ENCODE data around the gene AKAP8.

Gene AKAP8

DNA sequence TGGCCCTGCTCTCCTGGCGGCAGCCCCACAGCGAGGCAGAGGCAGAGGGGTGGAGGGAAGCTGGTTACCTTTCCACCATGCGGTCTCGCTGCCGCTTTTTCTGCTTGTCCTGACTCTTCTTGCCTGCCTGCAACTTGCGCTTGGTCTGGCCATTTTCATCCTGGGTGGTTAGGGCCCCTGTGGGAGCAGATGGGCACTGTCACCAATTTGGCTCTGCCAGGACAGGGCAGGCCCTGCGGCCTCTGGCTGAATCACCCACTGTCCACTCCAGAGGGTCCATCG is 19.6 kb upstream of the AKAP8 start:
- Histone ChIP-seq H3K4me2 (ENCODE audit: low read depth, low read length, poor library complexity, severe bottlenecking) (no peak overlapping the region), H3K4me3 (ENCODE audit: low read length, poor library complexity, severe bottlenecking) (no peak overlapping the region), H3K9me3 (ENCODE audit: insufficient read depth, low read depth, low read length) (no peaks in the 10 kb centered on the region), H3K36me3 (ENCODE audit: insufficient read depth, low read length) (peaks cover 97% of the 10 kb centered on the region), H3K9me2 (replicated peaks; ENCODE audit: low read depth, low read length) (no peaks in the 10 kb centered on the region), H3K9ac (ENCODE audit: low read depth, low read length, poor library complexity, severe bottlenecking) (no peak overlapping the region), H3K79me2 (ENCODE audit: insufficient read depth, low read length) (peaks cover 39% of the 10 kb centered on the region), H3K4me1 (ENCODE audit: insufficient read depth, low read length, poor library complexity, severe bottlenecking) (no peaks in the 10 kb centered on the region), H3F3A (ENCODE audit: low read depth) (no peaks in the 10 kb centered on the region), H2AFZ (ENCODE audit: low read length) (no peak overlapping the region), H3K27me3 (ENCODE audit: insufficient read depth, low read length, poor library complexity, severe bottlenecking) (no peaks in the 10 kb centered on the region), H4K20me1 (ENCODE audit: insufficient read depth, low read length, poor library complexity, severe bottlenecking) (peaks cover 36% of the 10 kb centered on the region)
- TF ChIP-seq CTCF (conservative IDR thresholded peaks at IDR 0.05; ENCODE audit: low read length) (no peak), EZH2phosphoT487 (IDR thresholded peaks at IDR 0.05; ENCODE audit: borderline replicate concordance) (no peak)

GRCh38 chr19:15398501-15399233 is 19.1 kb upstream of the AKAP8 start:
- no peaks in the 10 kb centered on the region for H3K9me3 ChIP-seq (ENCODE audit: insufficient read depth, low read depth, low read length)
- no peaks in the 10 kb centered on the region for H3K27me3 ChIP-seq (ENCODE audit: insufficient read depth, low read length, poor library complexity, severe bottlenecking)
- peaks cover 34% of the 10 kb centered on the region; the same call in 1 of the 2 replicates for H3K79me2 ChIP-seq (ENCODE audit: insufficient read depth, low read length)
- no peaks in the 10 kb centered on the region for H3K9me2 ChIP-seq (replicated peaks; ENCODE audit: low read depth, low read length)
- H3K4me1 ChIP-seq (ENCODE audit: insufficient read depth, low read length, poor library complexity, severe bottlenecking), result no peaks in the 10 kb centered on the region
- H4K20me1 ChIP-seq (ENCODE audit: insufficient read depth, low read length, poor library complexity, severe bottlenecking), result peaks cover 31% of the 10 kb centered on the region
- H3K36me3 ChIP-seq (ENCODE audit: insufficient read depth, low read length), result peaks cover 97% of the 10 kb centered on the region
- no peak overlapping the region for H3K4me2 ChIP-seq (ENCODE audit: low read depth, low read length, poor library complexity, severe bottlenecking)
- no peaks in the 10 kb centered on the region for H3F3A ChIP-seq (ENCODE audit: low read depth)
- no peak for TF ChIP-seq EZH2phosphoT487 (IDR thresholded peaks at IDR 0.05; ENCODE audit: borderline replicate concordance)
- TF ChIP-seq CTCF (conservative IDR thresholded peaks at IDR 0.05; ENCODE audit: low read length), result no peak
- no peak overlapping the region for H3K9ac ChIP-seq (ENCODE audit: low read depth, low read length, poor library complexity, severe bottlenecking)
- H3K4me3 ChIP-seq (ENCODE audit: low read length, poor library complexity, severe bottlenecking), result no peak overlapping the region
- H2AFZ ChIP-seq (ENCODE audit: low read length), result no peak overlapping the region

GRCh38 chr19:15397782-15398181 is 18.2 kb upstream of the AKAP8 start:
- Histone ChIP-seq H3K9me2 (replicated peaks; ENCODE audit: low read depth, low read length) (no peaks in the 10 kb centered on the region), H3K4me2 (ENCODE audit: low read depth, low read length, poor library complexity, severe bottlenecking) (no peak overlapping the region), H3K27me3 (ENCODE audit: insufficient read depth, low read length, poor library complexity, severe bottlenecking) (no peaks in the 10 kb centered on the region), H3K4me3 (ENCODE audit: low read length, poor library complexity, severe bottlenecking) (no peak overlapping the region), H2AFZ (ENCODE audit: low read length) (no peak overlapping the region), H3K4me1 (ENCODE audit: insufficient read depth, low read length, poor library complexity, severe bottlenecking) (no peaks in the 10 kb centered on the region), H3K9ac (ENCODE audit: low read depth, low read length, poor library complexity, severe bottlenecking) (no peak overlapping the region), H3K9me3 (ENCODE audit: insufficient read depth, low read depth, low read length) (no peaks in the 10 kb centered on the region), H3K79me2 (ENCODE audit: insufficient read depth, low read length) (peaks cover 25% of the 10 kb centered on the region; the same call in 1 of the 2 replicates), H3K36me3 (ENCODE audit: insufficient read depth, low read length) (peaks cover 97% of the 10 kb centered on the region), H4K20me1 (ENCODE audit: insufficient read depth, low read length, poor library complexity, severe bottlenecking) (peaks cover 22% of the 10 kb centered on the region), H3F3A (ENCODE audit: low read depth) (no peaks in the 10 kb centered on the region)
- TF ChIP-seq EZH2phosphoT487 (IDR thresholded peaks at IDR 0.05; ENCODE audit: borderline replicate concordance), result no peak
- no peak for TF ChIP-seq CTCF (conservative IDR thresholded peaks at IDR 0.05; ENCODE audit: low read length)

Measured in Loucy (cell line).